GM13977 (cell line): ENCODE data around the gene CAGE1.

Experiments used
- DNase-seq: peaks from one replicate; pipeline ENCODE4 v3.0.0; 2012; ENCODE audit warnings: low spot score
- CTCF ChIP-seq: IDR thresholded peaks from 2 replicates; pipeline ENCODE4 v1.5.1; 2012; ENCODE audit warnings: mild to moderate bottlenecking, control low read depth; ENCODE audit not compliant: insufficient read depth; ENCODE audit errors: extremely low read depth, missing control alignments
- in situ Hi-C: fragments of 300-500 bp; cut with MboI; formaldehyde crosslinking; loops from one replicate; pipeline ENCODE4 v1.12.0; 2022; ENCODE audit warnings: low sequenced_read_pairs, low pct_unique_long_range_greater_than_20kb, mixed read lengths, inconsistent platforms; ENCODE audit not compliant: unreplicated experiment

CAGE1 gene

DNA sequence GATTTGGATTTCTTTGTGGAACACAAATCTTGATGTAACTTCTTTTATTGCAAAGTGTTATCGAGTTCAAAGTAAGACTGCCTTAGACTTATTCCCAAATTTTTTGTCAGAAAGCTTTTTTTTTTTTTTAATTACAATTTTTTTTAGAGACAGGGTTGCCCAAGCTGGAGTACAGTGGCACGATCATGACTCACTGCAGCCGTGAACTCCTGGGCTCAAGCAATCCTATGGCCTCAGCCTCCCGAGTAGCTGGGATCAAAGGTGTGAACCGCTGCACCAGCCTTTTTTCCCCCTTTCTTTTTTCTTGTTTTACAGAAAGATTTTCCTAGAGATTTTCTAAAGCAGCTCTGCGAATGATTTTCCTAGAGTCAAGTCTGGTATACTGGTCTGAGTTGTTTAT, 2.9 kb upstream of the CAGE1 start:
- no peak for DNase-seq
- no peak for TF ChIP-seq CTCF
- in situ Hi-C loops = loop anchor here (25.0 kb wide), 1 partner anchor 105 kb away; no protein-coding TSS in a partner anchor

GRCh38 chr6:7391151-7391550, 1.6 kb upstream of the CAGE1 start:
- in situ Hi-C loops = loop anchor here (25.0 kb wide), 1 partner anchor 104 kb away; no protein-coding TSS in a partner anchor
- DNase-seq = no peak
- TF ChIP-seq CTCF = no peak

DNA sequence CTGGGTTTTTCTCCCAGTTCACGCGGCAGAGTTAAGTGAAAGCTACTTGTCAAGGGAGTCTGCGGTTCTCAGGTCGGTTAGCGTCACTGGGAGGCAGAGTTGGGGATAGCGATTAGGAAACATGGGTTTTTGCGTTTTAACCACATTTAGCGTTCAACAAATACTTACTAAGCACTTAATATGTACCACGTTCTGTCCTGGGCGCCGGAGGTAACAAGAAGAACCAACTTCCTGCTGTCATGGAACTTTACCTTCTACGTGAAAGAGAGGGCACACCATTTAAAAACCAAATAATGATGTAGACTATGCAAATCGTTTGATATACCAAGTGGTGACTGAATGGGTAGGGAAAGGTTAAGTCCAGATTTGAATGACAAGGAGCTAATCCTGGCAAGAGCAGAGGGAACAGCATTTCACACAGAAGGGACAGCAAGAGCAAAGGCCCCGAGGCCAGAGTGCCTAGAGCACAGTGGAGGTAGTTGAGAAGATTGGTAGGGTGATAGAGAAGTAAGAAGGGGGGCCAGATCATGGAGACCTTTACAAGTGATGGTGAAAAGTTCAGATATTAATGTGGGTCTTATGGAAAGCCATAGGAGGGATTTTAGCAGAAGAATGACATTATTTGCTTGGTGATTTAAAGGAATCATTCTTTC, 810 bp upstream of the CAGE1 start:
- in situ Hi-C loops = loop anchor here (25.0 kb wide), 1 partner anchor 103 kb away; no protein-coding TSS in a partner anchor
- peak; percentile 19 for DNase-seq
- TF ChIP-seq CTCF = no peak

- DNase-seq = no peak
- no peak for TF ChIP-seq CTCF
- in situ Hi-C loops = loop anchor here (25.0 kb wide), 1 partner anchor 102 kb away; no protein-coding TSS in a partner anchor
Observed at GRCh38 chr6:7389162-7389450, 436 bp downstream of the CAGE1 start.

- no peak for TF ChIP-seq CTCF
- in situ Hi-C loops = loop anchor here (25.0 kb wide), 1 partner anchor 94 kb away; no protein-coding TSS in a partner anchor
Observed at GRCh38 chr6:7381092-7381491, 8.4 kb downstream of the CAGE1 start.

GRCh38 chr6:7378740-7379139, 10.8 kb downstream of the CAGE1 start:
- in situ Hi-C loops = loop anchor here (25.0 kb wide), 1 partner anchor 91 kb away; no protein-coding TSS in a partner anchor
- DNase-seq = no peak
- TF ChIP-seq CTCF = no peak

More at GRCh38 chr6:7381092-7381491, 8.4 kb downstream of the CAGE1 start:
- DNase-seq = no peak
